Caco-2 (cell line): Measurements from ENCODE around the gene SPINK1. TPM values are rescaled to one million over a fixed set of nuclear protein-coding genes. Genes with fewer than 3 reads are reported as not detected.
A peak's percentile ranks its signal among the peaks of the same experiment; 100 is the strongest.
"Not testable (repeated sequence)": the region's sequence is repeated elsewhere in the genome, so short reads cannot be mapped to it uniquely, and the experiment has no call there.

Experiments used
- BruUV-seq: library from RNA; stranded (reverse); fragments of 400-500 nt; replicated peaks from 2 replicates; lab custom pipeline; 2021; lab: Mats Ljungman, UMichigan
- CTCF ChIA-PET: fragments of 300-600 bp; sonication (Branson Sonifier 250); formaldehyde crosslinking; loops from one replicate; lab custom pipeline; 2022; ENCODE audit warnings: antibody characterized with exemption; lab: Charles Lee
- POLR2A ChIA-PET: fragments of 300-600 bp; sonication (Branson Sonifier 250); formaldehyde crosslinking; loops from one replicate; lab custom pipeline; 2022; ENCODE audit warnings: antibody characterized with exemption; lab: Charles Lee
- DNase-seq, 2 experiments: peaks; one replicate each; pipeline versions ENCODE4 v3.0.0 to v3.0.0-alpha.2; 2020 to 2022
- H3K27me3 ChIP-seq: replicated peaks from 2 replicates; pipeline ENCODE4 v1.6.0; 2011; ENCODE audit warnings: low read length; ENCODE audit not compliant: control insufficient read depth, insufficient read depth
- H3K36me3 ChIP-seq: 2 replicates; pipeline ENCODE4 v1.5.1; 2011; ENCODE audit warnings: low read length; ENCODE audit not compliant: control insufficient read depth, insufficient read depth
- H3K4me1 ChIP-seq: fragments of 250-450 bp; sonication (Bioruptor Pico); 2 replicates; pipeline ENCODE4 v1.5.1; 2020; ENCODE audit warnings: mild to moderate bottlenecking
- H3K4me3 ChIP-seq: 2 replicates; pipeline ENCODE4 v1.5.1; 2011; ENCODE audit warnings: low read depth, mild to moderate bottlenecking, control low read depth, low read length
- H3K9me3 ChIP-seq: fragments of 250-450 bp; sonication (Bioruptor Pico); 2 replicates; pipeline ENCODE4 v1.5.1; 2020; ENCODE audit warnings: mild to moderate bottlenecking, moderate library complexity
- H3K27ac Mint-ChIP-seq: one replicate; pipeline ENCODE4 v1.8.0; 2022; ENCODE audit warnings: mixed read lengths; ENCODE audit not compliant: unreplicated experiment
- H3K27me3 Mint-ChIP-seq: one replicate; pipeline ENCODE4 v1.8.0; 2022; ENCODE audit warnings: mixed read lengths; ENCODE audit not compliant: insufficient read depth, unreplicated experiment
- H3K36me3 Mint-ChIP-seq: one replicate; pipeline ENCODE4 v1.8.0; 2022; ENCODE audit warnings: mild to moderate bottlenecking, mixed read lengths; ENCODE audit not compliant: insufficient read depth, unreplicated experiment
- H3K4me1 Mint-ChIP-seq: one replicate; pipeline ENCODE4 v1.8.0; 2022; ENCODE audit warnings: low read depth, mixed read lengths; ENCODE audit not compliant: unreplicated experiment
- H3K4me3 Mint-ChIP-seq: one replicate; pipeline ENCODE4 v1.8.0; 2022; ENCODE audit warnings: mild to moderate bottlenecking, moderate library complexity, mixed read lengths; ENCODE audit not compliant: unreplicated experiment
- H3K9me3 Mint-ChIP-seq: one replicate; pipeline ENCODE4 v1.8.0; 2022; ENCODE audit warnings: mixed read lengths; ENCODE audit not compliant: unreplicated experiment
- intact Hi-C: fragments of 100-400 bp; cut with micrococcal nuclease; formaldehyde crosslinking; loops from one replicate; pipeline ENCODE4 v1.10.0; 2022; ENCODE audit not compliant: unreplicated experiment
- total RNA-seq: library from RNA; stranded (reverse); gene quantifications from 2 replicates; pipeline ENCODE4 v1.2.3, GENCODE V29; 2022
- TF ChIP-seq, protein P1 (sequence below), 2 experiments: fragments of 200-600 bp in 1 of 2; IDR thresholded peaks; 1 replicate in 1 of 2; 2 replicates in 1 of 2; pipeline versions ENCODE4 v1.5.1 to v1.8.0; 2011 to 2022; ENCODE audit warnings: antibody characterized with exemption in 1 of 2, control low read depth in 1 of 2, inconsistent platforms in 1 of 2, low read depth in 1 of 2, low read length in 1 of 2, mild to moderate bottlenecking in 1 of 2, moderate library complexity in 1 of 2; ENCODE audit not compliant: insufficient read depth in 1 of 2, severe bottlenecking in 1 of 2, unreplicated experiment in 1 of 2

The SPINK1 gene
- total RNA-seq, 1 experiment from 2014 or later: 1,916 TPM

DNA sequence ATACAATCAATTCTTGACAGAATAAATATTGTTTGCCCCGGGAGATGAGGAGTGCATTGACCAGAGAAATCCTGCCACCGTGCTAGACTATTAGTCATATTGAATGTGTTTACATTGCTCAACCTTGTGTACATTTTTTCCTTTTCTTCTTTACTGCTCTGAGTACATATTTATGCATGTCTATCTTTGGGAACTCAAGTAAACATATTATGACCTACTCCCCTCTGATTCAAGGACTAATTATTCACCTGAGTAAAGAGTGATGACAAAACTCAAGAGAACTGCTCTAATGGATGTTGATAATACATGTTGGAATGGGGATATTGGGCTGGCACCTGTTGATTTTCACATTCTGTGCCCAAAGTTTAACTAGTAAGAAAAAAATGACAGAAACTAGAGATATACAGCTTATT, 3.9 kb upstream of the SPINK1 start:
- peak in 1 of 2 experiments; percentile 65 for DNase-seq
- Histone ChIP-seq H3K4me1 (peaks cover 81% of the 10 kb centered on the region), H3K9me3 (peaks cover 14% of the 10 kb centered on the region), H3K27me3 (no peaks in the 10 kb centered on the region), H3K36me3 (no peaks in the 10 kb centered on the region), H3K4me3 (no peak overlapping the region)
- H3K27me3 Mint-ChIP-seq: no peaks in the 10 kb centered on the region
- CTCF ChIA-PET: no interaction called here
- intact Hi-C loops: loop anchor here (1.0 to 10.0 kb wide), 5 partner anchors 20 to 557 kb away; no protein-coding TSS in a partner anchor
- no TSS peak for BruUV-seq
- peak overlapping the region; percentile 48 for H3K27ac Mint-ChIP-seq
- POLR2A ChIA-PET: no interaction called here
- peaks cover 53% of the 10 kb centered on the region for H3K4me1 Mint-ChIP-seq
- H3K36me3 Mint-ChIP-seq: peaks cover 15% of the 10 kb centered on the region
- TF ChIP-seq, protein P1, sequence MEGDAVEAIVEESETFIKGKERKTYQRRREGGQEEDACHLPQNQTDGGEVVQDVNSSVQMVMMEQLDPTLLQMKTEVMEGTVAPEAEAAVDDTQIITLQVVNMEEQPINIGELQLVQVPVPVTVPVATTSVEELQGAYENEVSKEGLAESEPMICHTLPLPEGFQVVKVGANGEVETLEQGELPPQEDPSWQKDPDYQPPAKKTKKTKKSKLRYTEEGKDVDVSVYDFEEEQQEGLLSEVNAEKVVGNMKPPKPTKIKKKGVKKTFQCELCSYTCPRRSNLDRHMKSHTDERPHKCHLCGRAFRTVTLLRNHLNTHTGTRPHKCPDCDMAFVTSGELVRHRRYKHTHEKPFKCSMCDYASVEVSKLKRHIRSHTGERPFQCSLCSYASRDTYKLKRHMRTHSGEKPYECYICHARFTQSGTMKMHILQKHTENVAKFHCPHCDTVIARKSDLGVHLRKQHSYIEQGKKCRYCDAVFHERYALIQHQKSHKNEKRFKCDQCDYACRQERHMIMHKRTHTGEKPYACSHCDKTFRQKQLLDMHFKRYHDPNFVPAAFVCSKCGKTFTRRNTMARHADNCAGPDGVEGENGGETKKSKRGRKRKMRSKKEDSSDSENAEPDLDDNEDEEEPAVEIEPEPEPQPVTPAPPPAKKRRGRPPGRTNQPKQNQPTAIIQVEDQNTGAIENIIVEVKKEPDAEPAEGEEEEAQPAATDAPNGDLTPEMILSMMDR (IDR thresholded peaks at IDR 0.05; ENCODE audit: insufficient read depth in 1 of 2, low read depth in 1 of 2, low read length in 1 of 2, severe bottlenecking in 1 of 2, unreplicated experiment in 1 of 2): no peak
- H3K4me3 Mint-ChIP-seq: peak overlapping the region; percentile 10
- no peaks in the 10 kb centered on the region for H3K9me3 Mint-ChIP-seq

GRCh38 chr5:147832541-147832940, 1.1 kb upstream of the SPINK1 start:
- Mint-ChIP-seq H3K9me3 (no peaks in the 10 kb centered on the region), H3K4me3 (peak overlapping the region; percentile 77), H3K27me3 (no peaks in the 10 kb centered on the region), H3K36me3 (peaks cover 36% of the 10 kb centered on the region), H3K4me1 (peaks cover 49% of the 10 kb centered on the region), H3K27ac (peak overlapping the region; percentile 12)
- ChIA-PET CTCF (no interaction called here), POLR2A (no interaction called here)
- H3K36me3 ChIP-seq: peaks cover 4% of the 10 kb centered on the region
- H3K27me3 ChIP-seq: no peaks in the 10 kb centered on the region
- DNase-seq: no peak
- peaks cover 72% of the 10 kb centered on the region for H3K4me1 ChIP-seq
- TF ChIP-seq, protein P1 (IDR thresholded peaks at IDR 0.05; ENCODE audit: insufficient read depth in 1 of 2, low read depth in 1 of 2, low read length in 1 of 2, severe bottlenecking in 1 of 2, unreplicated experiment in 1 of 2): no peak
- H3K4me3 ChIP-seq: no peak overlapping the region
- no peaks in the 10 kb centered on the region for H3K9me3 ChIP-seq
- intact Hi-C loops: loop anchor here (5.0 to 10.0 kb wide), 3 partner anchors 95 to 428 kb away; no protein-coding TSS in a partner anchor
- BruUV-seq: no TSS peak

DNA sequence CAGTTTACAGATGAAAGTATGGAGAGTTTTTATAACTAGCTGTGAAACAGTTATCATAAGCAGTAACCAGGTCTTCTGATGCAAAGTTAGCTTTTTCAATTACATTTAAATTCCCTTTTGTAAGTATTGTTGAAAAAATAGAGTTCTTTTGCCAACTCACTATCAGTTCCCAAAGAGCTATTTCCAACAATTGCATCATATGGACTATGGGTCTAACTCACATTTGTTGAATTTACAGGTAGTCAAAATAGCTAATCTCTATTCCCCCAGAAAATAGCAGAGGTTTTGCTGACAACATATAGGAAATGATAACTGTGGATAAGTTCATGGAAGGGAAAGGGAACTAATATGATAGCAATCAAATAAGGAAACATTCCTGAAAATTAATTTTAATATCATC, 1.4 kb downstream of the SPINK1 start:
- Histone ChIP-seq H3K9me3 (no peaks in the 10 kb centered on the region), H3K4me3 (peak overlapping the region; percentile 37), H3K4me1 (peaks cover 54% of the 10 kb centered on the region), H3K27me3 (no peaks in the 10 kb centered on the region), H3K36me3 (peaks cover 4% of the 10 kb centered on the region)
- BruUV-seq: no TSS peak
- DNase-seq: no peak
- TF ChIP-seq, protein P1 (IDR thresholded peaks at IDR 0.05; ENCODE audit: insufficient read depth in 1 of 2, low read depth in 1 of 2, low read length in 1 of 2, severe bottlenecking in 1 of 2, unreplicated experiment in 1 of 2): no peak
- Mint-ChIP-seq H3K9me3 (no peaks in the 10 kb centered on the region), H3K4me3 (peak overlapping the region; percentile 75), H3K4me1 (peaks cover 31% of the 10 kb centered on the region), H3K27ac (peak overlapping the region; percentile 83), H3K27me3 (no peaks in the 10 kb centered on the region), H3K36me3 (peaks cover 60% of the 10 kb centered on the region)
- POLR2A ChIA-PET: no interaction called here
- CTCF ChIA-PET: no interaction called here
- intact Hi-C loops: loop anchor here (1.0 to 10.0 kb wide), 5 partner anchors 8 to 425 kb away; partner anchors contain the start of gene JAKMIP2

DNA sequence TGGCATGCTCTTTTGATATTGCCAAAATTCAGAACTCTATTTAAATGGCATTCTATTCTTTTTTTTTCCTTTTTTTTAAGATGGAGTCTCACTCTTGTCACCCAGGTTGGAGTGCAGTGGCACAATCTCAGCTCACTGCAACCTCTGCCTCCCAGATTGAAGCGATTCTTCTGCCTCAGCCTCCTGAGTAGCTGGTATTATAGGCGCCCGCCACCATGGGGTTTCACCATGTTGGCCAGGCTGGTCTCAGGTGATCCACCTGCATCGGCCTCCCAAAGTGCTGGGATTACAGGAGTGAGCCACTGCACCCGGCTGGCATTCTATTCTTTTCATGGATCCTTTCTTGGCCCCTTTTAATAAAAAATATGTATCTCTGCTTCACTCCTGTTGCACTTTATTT, 4.5 kb downstream of the SPINK1 start:
- POLR2A ChIA-PET, H3K27me3 Mint-ChIP-seq, H3K4me3 ChIP-seq, H3K36me3 ChIP-seq, DNase-seq, H3K9me3 Mint-ChIP-seq, CTCF ChIA-PET, BruUV-seq, H3K9me3 ChIP-seq, H3K27ac Mint-ChIP-seq, H3K27me3 ChIP-seq, intact Hi-C loops: not testable (repeated sequence)
- Mint-ChIP-seq H3K36me3 (peaks cover 83% of the 10 kb centered on the region), H3K4me1 (peaks cover 26% of the 10 kb centered on the region), H3K4me3 (peak overlapping the region; percentile 27)
- H3K4me1 ChIP-seq: peaks cover 33% of the 10 kb centered on the region; the same call in 1 of the 2 replicates
